ENCODE results near the gene KCNN2.
A peak's percentile ranks its signal among the peaks of the same experiment; 100 is the strongest.

KCNN2 gene

DNA sequence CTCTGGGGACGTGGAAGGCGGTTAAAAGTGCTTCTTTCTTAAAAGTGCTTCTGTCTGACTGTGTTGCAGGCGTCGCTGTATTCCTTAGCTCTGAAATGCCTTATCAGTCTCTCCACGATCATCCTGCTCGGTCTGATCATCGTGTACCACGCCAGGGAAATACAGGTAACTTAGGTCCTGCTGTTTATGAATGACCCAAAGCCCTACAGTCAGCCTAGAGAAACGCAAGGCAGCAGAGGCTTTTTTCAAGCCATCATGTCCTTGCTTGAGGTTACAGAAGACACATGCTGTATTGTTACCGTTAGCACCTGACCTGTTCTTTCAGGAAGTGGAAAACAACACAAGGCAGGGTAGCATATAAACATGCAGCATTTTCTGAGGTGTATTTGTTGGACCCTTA is 2.0 kb downstream of the KCNN2 start:
- Histone ChIP-seq H3K9ac (ENCODE audit: low read depth, low read length) (peak overlapping the region; percentile 47), H3K9me3 (ENCODE audit: control insufficient read depth, insufficient read depth, low read length) (no peaks in the 10 kb centered on the region), H3K27me3 (ENCODE audit: control insufficient read depth, insufficient read depth, low read length) (no peaks in the 10 kb centered on the region), H3K4me1 (ENCODE audit: control insufficient read depth, insufficient read depth, low read length) (peaks cover 6% of the 10 kb centered on the region), H3K4me3 (ENCODE audit: low read depth, low read length) (peak overlapping the region; percentile 88), H3K36me3 (ENCODE audit: control insufficient read depth, insufficient read depth, low read length) (no peaks in the 10 kb centered on the region)

DNA sequence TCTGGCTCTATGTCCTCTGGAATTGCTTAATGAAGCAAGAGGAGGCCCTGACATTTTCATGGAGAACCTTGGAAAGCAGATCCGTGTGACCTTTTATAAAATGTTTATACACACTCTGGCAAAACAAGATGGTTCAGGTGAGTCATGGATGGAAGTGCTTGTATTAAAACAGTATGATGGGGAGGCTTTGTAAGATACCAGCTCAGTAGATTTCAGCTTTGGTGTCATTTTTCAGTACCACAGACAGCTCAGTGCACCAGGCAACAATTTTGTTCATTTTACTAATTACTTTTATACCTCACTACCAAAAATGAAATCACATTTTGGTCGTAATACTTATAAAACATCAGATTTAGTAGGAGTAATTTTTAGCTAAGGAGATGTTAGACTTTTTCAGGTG is 5.2 kb downstream of the KCNN2 start:
- Histone ChIP-seq H3K4me1 (ENCODE audit: control insufficient read depth, insufficient read depth, low read length) (peaks cover 6% of the 10 kb centered on the region), H3K36me3 (ENCODE audit: control insufficient read depth, insufficient read depth, low read length) (no peaks in the 10 kb centered on the region), H3K27me3 (ENCODE audit: control insufficient read depth, insufficient read depth, low read length) (no peaks in the 10 kb centered on the region), H3K9ac (ENCODE audit: low read depth, low read length) (no peak overlapping the region), H3K9me3 (ENCODE audit: control insufficient read depth, insufficient read depth, low read length) (no peaks in the 10 kb centered on the region), H3K4me3 (ENCODE audit: low read depth, low read length) (no peak overlapping the region)

DNA sequence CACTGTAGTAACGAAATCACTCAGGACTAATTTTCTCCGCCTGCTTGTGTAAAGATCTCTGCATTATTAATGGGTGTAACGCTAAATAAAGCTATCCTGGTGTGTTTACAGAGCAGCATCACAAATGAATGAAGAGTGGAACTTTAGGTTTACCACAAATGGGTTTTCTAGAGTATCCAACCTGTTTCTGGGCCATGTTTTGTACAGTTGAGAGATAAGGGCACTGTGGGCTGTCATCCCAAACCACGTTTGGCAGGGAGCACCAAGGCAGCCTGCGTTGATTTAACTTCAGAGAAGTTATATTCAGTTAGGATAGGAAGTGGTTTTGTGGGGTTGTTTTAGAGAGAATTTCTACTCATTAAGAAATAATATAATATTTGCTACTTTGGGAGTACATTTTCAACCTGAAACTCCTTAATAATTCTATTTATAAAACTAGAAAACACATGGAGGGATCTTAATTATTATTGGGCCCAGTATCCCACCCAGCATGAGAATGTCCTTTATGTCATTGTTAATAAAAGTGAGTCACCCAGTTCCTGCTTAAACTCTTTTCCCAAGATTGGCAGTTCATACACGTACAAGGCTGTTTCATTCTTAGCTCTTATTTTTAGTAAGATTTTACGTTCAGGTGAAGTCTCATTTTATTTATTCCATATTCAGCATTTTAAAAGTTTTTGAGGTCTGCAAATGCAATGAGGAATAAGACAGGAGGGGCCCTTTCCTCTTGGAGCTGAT is 8.0 kb downstream of the KCNN2 start:
- no peak overlapping the region for H3K4me3 ChIP-seq (ENCODE audit: low read depth, low read length)
- peaks cover 6% of the 10 kb centered on the region for H3K4me1 ChIP-seq (ENCODE audit: control insufficient read depth, insufficient read depth, low read length)
- no peaks in the 10 kb centered on the region for H3K36me3 ChIP-seq (ENCODE audit: control insufficient read depth, insufficient read depth, low read length)
- H3K9me3 ChIP-seq (ENCODE audit: control insufficient read depth, insufficient read depth, low read length) = no peaks in the 10 kb centered on the region
- no peaks in the 10 kb centered on the region for H3K27me3 ChIP-seq (ENCODE audit: control insufficient read depth, insufficient read depth, low read length)
- H3K9ac ChIP-seq (ENCODE audit: low read depth, low read length) = no peak overlapping the region

DNA sequence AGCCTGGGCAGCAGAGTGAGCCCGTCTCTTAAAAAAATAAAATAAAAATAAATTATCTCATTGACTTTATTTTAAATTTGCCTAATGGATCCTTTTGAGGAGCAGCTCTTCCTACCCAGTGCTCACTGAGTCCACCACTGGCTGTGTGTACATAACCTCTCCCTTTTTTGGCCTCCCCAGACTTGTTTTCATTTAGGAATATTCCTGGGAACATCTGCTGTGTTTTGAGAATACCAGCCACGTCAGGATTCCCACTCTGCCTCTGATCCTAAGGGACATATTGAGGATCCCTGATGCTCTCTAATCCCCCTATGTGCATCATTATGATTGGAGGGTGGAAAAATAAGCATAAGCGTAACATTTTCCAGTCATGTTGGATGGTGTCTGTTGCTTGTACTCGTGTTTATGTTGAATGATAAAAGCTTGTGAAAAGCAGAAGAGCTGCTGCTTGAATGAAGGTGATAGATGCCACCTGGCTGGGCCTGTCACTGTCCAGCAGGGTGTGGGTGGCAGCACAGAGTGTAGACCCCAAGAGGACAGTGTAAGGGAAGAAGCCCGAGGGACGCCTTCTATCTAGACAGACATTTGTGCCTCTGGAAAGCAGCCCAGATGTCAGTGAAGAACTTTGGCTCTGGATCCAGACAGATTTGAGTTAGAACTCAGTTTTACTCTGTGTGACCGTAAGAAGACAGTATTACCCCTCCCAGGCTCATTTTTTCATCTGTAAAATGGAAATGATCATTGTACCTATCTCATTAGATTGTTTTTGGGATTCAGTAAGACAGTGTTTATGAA is 15.4 kb downstream of the KCNN2 start:
- H3K9me3 ChIP-seq (ENCODE audit: control insufficient read depth, insufficient read depth, low read length) = no peaks in the 10 kb centered on the region
- no peak overlapping the region for H3K4me3 ChIP-seq (ENCODE audit: low read depth, low read length)
- no peaks in the 10 kb centered on the region for H3K36me3 ChIP-seq (ENCODE audit: control insufficient read depth, insufficient read depth, low read length)
- H3K4me1 ChIP-seq (ENCODE audit: control insufficient read depth, insufficient read depth, low read length) = peaks cover 11% of the 10 kb centered on the region
- H3K9ac ChIP-seq (ENCODE audit: low read depth, low read length) = no peak overlapping the region
- H3K27me3 ChIP-seq (ENCODE audit: control insufficient read depth, insufficient read depth, low read length) = no peaks in the 10 kb centered on the region

DNA sequence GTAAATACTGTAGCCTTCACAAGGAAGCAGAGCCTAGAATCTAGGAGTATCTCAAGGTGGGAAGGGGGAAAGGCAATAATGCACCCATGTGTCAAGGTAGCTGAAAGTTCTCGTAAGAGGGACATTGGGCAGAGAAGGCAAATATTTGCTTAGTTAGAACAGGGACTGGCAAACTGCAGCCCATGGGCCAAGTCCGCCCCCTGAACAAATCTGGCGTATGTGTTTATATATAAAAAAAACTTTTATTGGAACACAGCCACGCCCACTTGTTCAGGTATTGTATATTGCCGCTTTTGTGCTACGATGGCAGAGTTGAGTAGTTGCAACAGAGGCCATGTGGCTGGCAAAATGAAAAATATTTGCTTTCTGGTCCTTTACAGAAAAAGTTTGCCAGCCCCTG is 16.1 kb downstream of the KCNN2 start:
- Histone ChIP-seq H3K4me3 (ENCODE audit: low read depth, low read length) (no peak overlapping the region), H3K4me1 (ENCODE audit: control insufficient read depth, insufficient read depth, low read length) (peaks cover 11% of the 10 kb centered on the region), H3K9me3 (ENCODE audit: control insufficient read depth, insufficient read depth, low read length) (no peaks in the 10 kb centered on the region), H3K9ac (ENCODE audit: low read depth, low read length) (no peak overlapping the region), H3K27me3 (ENCODE audit: control insufficient read depth, insufficient read depth, low read length) (no peaks in the 10 kb centered on the region), H3K36me3 (ENCODE audit: control insufficient read depth, insufficient read depth, low read length) (no peaks in the 10 kb centered on the region)

DNA sequence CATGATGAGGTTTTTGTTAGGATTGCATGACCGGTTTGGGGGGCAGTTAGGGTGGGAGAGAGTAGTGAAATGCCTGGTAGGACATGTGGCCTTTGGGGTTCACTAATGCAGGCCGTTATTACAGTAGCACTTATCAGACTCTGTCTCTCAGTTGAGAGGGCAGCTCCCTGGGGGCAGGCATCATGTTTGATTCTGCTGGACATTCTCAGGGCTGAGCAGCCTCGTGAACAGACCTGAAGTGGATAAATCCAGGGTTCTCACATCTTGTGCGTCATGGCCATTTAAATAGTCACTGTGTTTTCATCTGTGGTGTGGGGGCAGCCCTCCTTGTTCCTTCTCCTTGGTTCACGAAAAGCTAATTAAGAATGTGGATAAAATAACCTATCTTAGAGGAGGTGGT is 18.9 kb downstream of the KCNN2 start:
- H3K9ac ChIP-seq (ENCODE audit: low read depth, low read length) = no peak overlapping the region
- no peaks in the 10 kb centered on the region for H3K36me3 ChIP-seq (ENCODE audit: control insufficient read depth, insufficient read depth, low read length)
- H3K4me3 ChIP-seq (ENCODE audit: low read depth, low read length) = no peak overlapping the region
- no peaks in the 10 kb centered on the region for H3K9me3 ChIP-seq (ENCODE audit: control insufficient read depth, insufficient read depth, low read length)
- H3K4me1 ChIP-seq (ENCODE audit: control insufficient read depth, insufficient read depth, low read length) = peaks cover 13% of the 10 kb centered on the region
- H3K27me3 ChIP-seq (ENCODE audit: control insufficient read depth, insufficient read depth, low read length) = no peaks in the 10 kb centered on the region

DNA sequence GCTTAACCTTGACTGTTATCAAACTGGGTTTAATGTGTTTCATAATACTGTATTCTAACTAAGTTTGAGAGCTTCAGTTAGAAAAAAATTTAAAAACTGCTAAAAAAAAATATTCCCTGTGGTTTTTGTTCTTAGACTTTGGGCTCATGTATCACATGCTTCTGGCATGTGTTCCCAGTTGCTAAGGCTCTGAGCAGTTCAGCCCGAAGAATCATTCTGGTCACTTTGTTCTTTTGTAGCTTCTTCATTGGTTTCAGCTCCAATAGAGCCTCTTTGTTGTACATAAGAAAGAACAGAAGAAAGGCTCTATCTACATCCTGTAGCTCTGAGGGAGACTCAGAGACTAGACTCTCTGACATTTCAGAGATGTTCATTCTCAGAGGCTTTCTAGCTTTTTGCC is 25.6 kb downstream of the KCNN2 start:
- Histone ChIP-seq H3K36me3 (ENCODE audit: control insufficient read depth, insufficient read depth, low read length) (no peaks in the 10 kb centered on the region), H3K4me3 (ENCODE audit: low read depth, low read length) (no peak overlapping the region), H3K4me1 (ENCODE audit: control insufficient read depth, insufficient read depth, low read length) (peaks cover 24% of the 10 kb centered on the region), H3K27me3 (ENCODE audit: control insufficient read depth, insufficient read depth, low read length) (no peaks in the 10 kb centered on the region), H3K9me3 (ENCODE audit: control insufficient read depth, insufficient read depth, low read length) (no peaks in the 10 kb centered on the region), H3K9ac (ENCODE audit: low read depth, low read length) (no peak overlapping the region)

DNA sequence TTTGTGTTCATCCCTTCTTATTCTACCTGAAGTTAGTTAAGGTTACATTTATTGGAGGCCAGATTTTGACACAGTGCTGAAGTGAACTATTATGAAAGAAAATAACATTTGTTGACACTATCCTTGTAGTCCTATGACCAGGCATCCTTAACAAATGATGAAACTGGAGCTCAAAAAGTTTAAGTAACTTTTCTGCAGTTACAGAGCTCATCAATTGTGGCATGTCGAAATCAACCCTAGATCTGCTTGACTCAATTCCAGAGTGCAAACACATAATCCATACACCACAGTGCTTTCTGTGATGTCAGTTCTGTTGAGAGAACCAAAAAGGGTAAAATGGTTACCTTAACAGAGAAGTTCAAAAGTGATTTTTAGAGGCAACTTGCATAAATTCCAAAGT is 28.6 kb downstream of the KCNN2 start:
- no peaks in the 10 kb centered on the region for H3K36me3 ChIP-seq (ENCODE audit: control insufficient read depth, insufficient read depth, low read length)
- H3K4me1 ChIP-seq (ENCODE audit: control insufficient read depth, insufficient read depth, low read length) = peaks cover 22% of the 10 kb centered on the region
- no peak overlapping the region for H3K9ac ChIP-seq (ENCODE audit: low read depth, low read length)
- H3K9me3 ChIP-seq (ENCODE audit: control insufficient read depth, insufficient read depth, low read length) = no peaks in the 10 kb centered on the region
- no peak overlapping the region for H3K4me3 ChIP-seq (ENCODE audit: low read depth, low read length)
- no peaks in the 10 kb centered on the region for H3K27me3 ChIP-seq (ENCODE audit: control insufficient read depth, insufficient read depth, low read length)

DNA sequence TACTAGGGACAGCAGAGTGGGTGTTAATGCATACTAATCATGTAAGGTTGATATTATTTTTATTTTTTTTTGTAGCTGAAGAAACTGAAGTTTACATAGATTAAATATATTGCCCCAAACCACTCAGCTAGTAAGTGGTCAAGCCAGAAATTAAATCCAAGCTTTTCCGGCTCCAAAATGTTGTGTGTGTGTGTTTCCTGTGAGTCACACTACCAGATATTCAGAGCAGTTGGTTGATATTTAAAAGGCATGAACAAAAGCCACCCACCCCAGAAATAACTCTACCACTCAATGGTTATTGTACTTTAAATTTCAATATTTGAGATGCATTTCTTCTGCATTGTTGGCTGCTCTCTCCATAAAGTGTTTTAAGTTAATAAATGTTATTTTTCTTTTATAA is 29.5 kb downstream of the KCNN2 start:
- Histone ChIP-seq H3K36me3 (ENCODE audit: control insufficient read depth, insufficient read depth, low read length) (no peaks in the 10 kb centered on the region), H3K9me3 (ENCODE audit: control insufficient read depth, insufficient read depth, low read length) (no peaks in the 10 kb centered on the region), H3K4me1 (ENCODE audit: control insufficient read depth, insufficient read depth, low read length) (peaks cover 22% of the 10 kb centered on the region)

DNA sequence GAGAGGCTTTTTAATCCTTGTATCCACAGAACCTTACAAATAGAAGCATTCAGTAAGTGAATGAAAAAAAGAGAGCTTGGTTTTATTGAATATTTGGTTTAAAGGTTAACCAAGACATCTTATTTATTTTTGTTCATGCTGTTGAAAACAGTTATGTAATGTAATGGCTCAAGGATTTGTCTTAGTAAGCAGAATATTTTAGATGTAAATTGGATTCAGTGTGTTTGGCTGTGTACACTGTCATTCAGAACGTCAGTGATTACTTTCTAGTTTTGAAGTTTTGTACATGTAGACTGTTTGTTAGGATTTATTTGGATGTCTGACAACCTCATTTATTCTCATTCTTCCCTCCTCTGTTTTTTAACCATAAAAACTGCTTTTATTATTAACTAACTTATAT is 31.3 kb downstream of the KCNN2 start:
- no peak overlapping the region for H3K4me3 ChIP-seq (ENCODE audit: low read depth, low read length)
- no peak overlapping the region for H3K9ac ChIP-seq (ENCODE audit: low read depth, low read length)
- H3K4me1 ChIP-seq (ENCODE audit: control insufficient read depth, insufficient read depth, low read length) = peaks cover 11% of the 10 kb centered on the region
- no peaks in the 10 kb centered on the region for H3K9me3 ChIP-seq (ENCODE audit: control insufficient read depth, insufficient read depth, low read length)
- no peaks in the 10 kb centered on the region for H3K36me3 ChIP-seq (ENCODE audit: control insufficient read depth, insufficient read depth, low read length)
- no peaks in the 10 kb centered on the region for H3K27me3 ChIP-seq (ENCODE audit: control insufficient read depth, insufficient read depth, low read length)

More for the DNA sequence above, 29.5 kb downstream of the KCNN2 start:
- no peak overlapping the region for H3K4me3 ChIP-seq (ENCODE audit: low read depth, low read length)
- H3K9ac ChIP-seq (ENCODE audit: low read depth, low read length) = no peak overlapping the region
- no peaks in the 10 kb centered on the region for H3K27me3 ChIP-seq (ENCODE audit: control insufficient read depth, insufficient read depth, low read length)

DNA sequence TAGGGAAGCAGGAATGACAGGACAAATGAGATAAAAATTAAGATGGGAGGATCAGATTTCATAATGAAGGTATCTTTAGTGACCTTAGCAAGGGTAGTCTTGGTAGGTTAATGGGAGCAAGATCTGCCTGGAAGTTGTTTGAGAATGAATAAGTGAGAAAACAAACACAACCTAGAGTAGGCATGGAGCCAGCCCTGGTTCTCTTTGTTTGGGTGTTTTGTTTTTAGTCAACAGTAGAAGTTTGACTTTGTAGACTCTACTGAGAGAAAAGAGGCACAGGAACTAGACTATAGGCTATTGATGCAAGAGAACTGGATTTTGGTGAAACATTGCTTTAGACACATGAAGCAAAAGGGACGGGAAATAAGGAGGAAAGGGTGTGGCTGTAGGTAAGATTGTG is 40.3 kb downstream of the KCNN2 start:
- no peak overlapping the region for H3K4me3 ChIP-seq (ENCODE audit: low read depth, low read length)
- H3K4me1 ChIP-seq (ENCODE audit: control insufficient read depth, insufficient read depth, low read length) = no peaks in the 10 kb centered on the region

DNA sequence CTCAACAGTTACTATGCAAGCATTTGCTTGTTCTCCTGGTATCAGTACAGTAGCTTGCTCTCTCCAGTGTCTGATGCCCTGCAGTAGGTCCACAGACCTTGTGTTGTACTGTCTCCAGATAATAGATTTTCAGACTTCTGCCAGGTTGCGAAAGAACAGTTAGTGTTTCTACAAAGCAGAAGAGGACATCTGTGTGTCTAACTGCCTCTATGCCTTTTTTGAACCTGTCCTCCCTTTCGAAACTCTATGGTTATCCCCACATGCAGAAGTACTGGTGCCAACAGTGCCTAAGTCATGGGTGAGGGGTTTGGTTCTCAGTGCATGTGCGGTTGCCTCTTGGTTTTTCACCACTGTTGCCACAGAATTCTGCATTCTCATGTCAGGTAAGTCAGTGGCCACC is 45.9 kb downstream of the KCNN2 start:
- Histone ChIP-seq H3K9ac (ENCODE audit: low read depth, low read length) (no peak overlapping the region), H3K4me3 (ENCODE audit: low read depth, low read length) (no peak overlapping the region), H3K27me3 (ENCODE audit: control insufficient read depth, insufficient read depth, low read length) (no peaks in the 10 kb centered on the region), H3K4me1 (ENCODE audit: control insufficient read depth, insufficient read depth, low read length) (peaks cover 14% of the 10 kb centered on the region), H3K36me3 (ENCODE audit: control insufficient read depth, insufficient read depth, low read length) (no peaks in the 10 kb centered on the region), H3K9me3 (ENCODE audit: control insufficient read depth, insufficient read depth, low read length) (no peaks in the 10 kb centered on the region)

More for the DNA sequence above, 40.3 kb downstream of the KCNN2 start:
- H3K9ac ChIP-seq (ENCODE audit: low read depth, low read length) = no peak overlapping the region
- H3K36me3 ChIP-seq (ENCODE audit: control insufficient read depth, insufficient read depth, low read length) = no peaks in the 10 kb centered on the region
- H3K27me3 ChIP-seq (ENCODE audit: control insufficient read depth, insufficient read depth, low read length) = no peaks in the 10 kb centered on the region
- no peaks in the 10 kb centered on the region for H3K9me3 ChIP-seq (ENCODE audit: control insufficient read depth, insufficient read depth, low read length)
